Stimulated activated CD4-positive, alpha-beta T cell treated with anti-CD3 and anti-CD28 coated beads, Interleukin-15, amount 100 ng/mL, for 24 hours (primary cell): Measurements from ENCODE around the gene PCNX4.

Experiments used
- DNase-seq: peaks from one replicate; pipeline ENCODE4 v3.0.0-alpha.2; 2020

Gene PCNX4

GRCh38 chr14:60212503-60213371 is 121.0 kb downstream of the PCNX4 start:
- DNase-seq: no peak

GRCh38 chr14:60214003-60214402 is 122.3 kb downstream of the PCNX4 start:
- DNase-seq: no peak

- DNase-seq: no peak
These were observed 122.8 kb downstream of the PCNX4 start for GRCh38 chr14:60214415-60215126.

GRCh38 chr14:60215127-60215444 is 123.4 kb downstream of the PCNX4 start:
- no peak for DNase-seq

GRCh38 chr14:60215520-60216420 is 124.0 kb downstream of the PCNX4 start:
- no peak for DNase-seq

GRCh38 chr14:60217713-60218112 is 126.0 kb downstream of the PCNX4 start:
- DNase-seq: no peak
